Peyer's patch (tissue), 4 donors: ENCODE results near the gene AGAP4. TPM values are rescaled to one million over a fixed set of nuclear protein-coding genes. Genes with fewer than 3 reads are reported as not detected.
"Not testable (repeated sequence)": the region's sequence is repeated elsewhere in the genome, so short reads cannot be mapped to it uniquely, and the experiment has no call there.

Experiments used
- DNase-seq, 3 donors: peaks; one replicate each; pipeline ENCODE4 v3.0.0-alpha.2; 2017 to 2019
- H3K27ac ChIP-seq, 4 donors: fragments of 200-600 bp; sonication (generic); one replicate each; pipeline ENCODE4 v1.5.1; 2016 to 2019
- H3K27me3 ChIP-seq, 2 donors: fragments of 200-600 bp; sonication (generic); one replicate each; pipeline ENCODE4 v1.5.1; 2019
- H3K36me3 ChIP-seq, 3 donors: fragments of 200-600 bp; sonication (generic); one replicate each; pipeline ENCODE4 v1.5.1; 2016 to 2019
- H3K4me1 ChIP-seq, 4 donors: fragments of 200-600 bp; sonication (generic); one replicate each; pipeline ENCODE4 v1.5.1; 2016 to 2019
- H3K4me3 ChIP-seq, 4 donors: fragments of 200-600 bp; sonication (generic); 1 replicate in 3 of 4; 2 replicates in 1 of 4; pipeline ENCODE4 v1.5.1; 2016 to 2019; ENCODE audit warnings: mild to moderate bottlenecking in 1 of 4
- H3K9me3 ChIP-seq, 4 donors: fragments of 200-600 bp; sonication (generic); one replicate each; pipeline ENCODE4 v1.5.1; 2016 to 2019; ENCODE audit warnings: mild to moderate bottlenecking in 1 of 4
- small RNA-seq, 2 donors: library from RNA; depleted of rRNA; stranded (forward); fragments of <200 nt; gene quantifications; one replicate each; pipeline ENCODE3, GENCODE V24; 2016
- total RNA-seq, 4 donors: library from RNA; depleted of rRNA; stranded (reverse); fragments of >200 nt; gene quantifications; one replicate each; pipeline ENCODE4 v1.1.0, GENCODE V29; 2016

AGAP4 gene
- total RNA-seq, 4 donors from 2014 or later: 17.0 to 59.4 (median 47.4) TPM

GRCh38 chr10:45794761-45795160 lies 52.5 kb downstream of the AGAP4 start:
- not testable (repeated sequence) for H3K27ac ChIP-seq, H3K9me3 ChIP-seq, H3K4me3 ChIP-seq, DNase-seq, H3K4me1 ChIP-seq, H3K27me3 ChIP-seq
- peaks cover 0 to 28% (median 0%) of the 10 kb centered on the region in 3 donors for H3K36me3 ChIP-seq

GRCh38 chr10:45790694-45791426 lies 56.4 kb downstream of the AGAP4 start:
- H3K36me3 ChIP-seq: peaks cover 0 to 47% (median 0%) of the 10 kb centered on the region in 3 donors
- not testable (repeated sequence) for H3K9me3 ChIP-seq, H3K4me3 ChIP-seq, H3K27me3 ChIP-seq, H3K27ac ChIP-seq, DNase-seq, H3K4me1 ChIP-seq

- peaks cover 0 to 54% (median 0%) of the 10 kb centered on the region in 3 donors for H3K36me3 ChIP-seq
- not testable (repeated sequence) for DNase-seq, H3K27ac ChIP-seq, H3K9me3 ChIP-seq, H3K4me3 ChIP-seq, H3K27me3 ChIP-seq, H3K4me1 ChIP-seq
These were observed 57.3 kb downstream of the AGAP4 start for GRCh38 chr10:45789991-45790390.

GRCh38 chr10:45787212-45787741 lies 60.0 kb downstream of the AGAP4 start:
- not testable (repeated sequence) for H3K27me3 ChIP-seq, H3K4me3 ChIP-seq, H3K9me3 ChIP-seq, H3K27ac ChIP-seq, H3K4me1 ChIP-seq, DNase-seq
- peaks cover 0 to 52% (median 0%) of the 10 kb centered on the region in 3 donors for H3K36me3 ChIP-seq

- H3K27ac ChIP-seq, H3K4me3 ChIP-seq, DNase-seq, H3K27me3 ChIP-seq, H3K9me3 ChIP-seq, H3K4me1 ChIP-seq: not testable (repeated sequence)
- H3K36me3 ChIP-seq: peaks cover 0 to 41% (median 0%) of the 10 kb centered on the region in 3 donors
These were observed 61.1 kb downstream of the AGAP4 start for GRCh38 chr10:45786217-45786616.

Small RNA genes lying within 50 kb of the gene (small RNA-seq; reads per million reads assigned to genes)
- gene AC012044.1 (0 reads per million in 2 donors), gene RNA5SP310 (0 reads per million in 2 donors)

Other genes with a start within 250 kb of the AGAP4 start
- gene ZFAND4, start 174.7 kb downstream of the AGAP4 start, total RNA-seq: 10 to 100 TPM; 10.4 to 33.0 (median 16.2) TPM
- 10 to 100 TPM; 40.3 to 70.6 (median 57.7) TPM for gene WASHC2C, start 120.2 kb downstream of the AGAP4 start, total RNA-seq
- gene TIMM23, start 125.0 kb upstream of the AGAP4 start, total RNA-seq: 10 to 100 TPM; 24.5 to 62.2 (median 43.5) TPM
- 100 to 1,000 TPM; 110 to 351 (median 184) TPM for gene NCOA4, start 183.1 kb upstream of the AGAP4 start, total RNA-seq
- not detected for gene MSMB, start 198.8 kb upstream of the AGAP4 start, total RNA-seq